Neural cell (in vitro differentiated cells): ENCODE results near the gene DGKG. TPM values are rescaled to one million over a fixed set of nuclear protein-coding genes. Genes with fewer than 3 reads are reported as not detected.

ENCODE experiments used
- H2AFZ ChIP-seq: fragments of 200-600, 300-800 bp; sonication (generic), shearing (Covaris generic); 2 replicates; pipeline ENCODE4 v1.6.0; 2014; ENCODE audit warnings: low read depth, mild to moderate bottlenecking, antibody characterized with exemption, low read length, moderate library complexity
- H3F3A ChIP-seq: fragments of 200-600 bp; shearing (Covaris generic); 2 replicates; pipeline ENCODE4 v1.6.1; 2016; ENCODE audit warnings: mild to moderate bottlenecking, moderate library complexity, mixed read lengths, antibody characterized with exemption, low read length; ENCODE audit not compliant: insufficient read depth, poor library complexity, severe bottlenecking
- H3K27ac ChIP-seq: fragments of 200-600, 300-800 bp; sonication (generic), shearing (Covaris generic); 2 replicates; pipeline ENCODE4 v1.5.1; 2014; ENCODE audit warnings: mild to moderate bottlenecking, low read length, moderate library complexity
- H3K27me3 ChIP-seq: fragments of 300-800, 200-600 bp; sonication (generic), shearing (Covaris generic); 2 replicates; pipeline ENCODE4 v1.6.0; 2014; ENCODE audit warnings: mild to moderate bottlenecking, low read depth, low read length, moderate library complexity; ENCODE audit not compliant: insufficient read depth
- H3K36me3 ChIP-seq: fragments of 300-800, 200-600 bp; sonication (generic), shearing (Covaris generic); 2 replicates; pipeline ENCODE4 v1.5.1; 2014; ENCODE audit warnings: mild to moderate bottlenecking, antibody characterized with exemption, low read length, moderate library complexity; ENCODE audit not compliant: insufficient read depth
- H3K4me2 ChIP-seq: fragments of 300-800, 200-600 bp; sonication (generic), shearing (Covaris generic); 2 replicates; pipeline ENCODE4 v1.6.0; 2014; ENCODE audit warnings: mild to moderate bottlenecking, low read length
- H3K4me3 ChIP-seq: fragments of 300-800, 200-600 bp; sonication (generic), shearing (Covaris generic); 2 replicates; pipeline ENCODE4 v1.5.1; 2014; ENCODE audit warnings: mild to moderate bottlenecking, low read length, moderate library complexity
- H3K79me2 ChIP-seq: fragments of 200-600 bp; shearing (Covaris generic); replicated peaks from 2 replicates; pipeline ENCODE4 v1.6.0; 2014; ENCODE audit warnings: mild to moderate bottlenecking, low read length, moderate library complexity; ENCODE audit not compliant: insufficient read depth
- H3K9ac ChIP-seq: fragments of 300-800, 200-600 bp; sonication (generic), shearing (Covaris generic); 2 replicates; pipeline ENCODE4 v1.6.1; 2016; ENCODE audit warnings: mild to moderate bottlenecking, low read length, mixed read lengths
- H3K9me2 ChIP-seq: fragments of 200-600 bp; shearing (Covaris generic); 2 replicates; pipeline ENCODE4 v1.6.1; 2016; ENCODE audit warnings: mild to moderate bottlenecking, low read length, mixed read lengths; ENCODE audit not compliant: insufficient read depth
- H3K9me3 ChIP-seq: fragments of 200-600, 300-800 bp; sonication (generic), shearing (Covaris generic); 2 replicates; pipeline ENCODE4 v1.6.1; 2016; ENCODE audit warnings: mild to moderate bottlenecking, mixed run types, low read length, moderate library complexity, mixed read lengths
- H4K20me1 ChIP-seq: fragments of 200-600 bp; shearing (Covaris generic); 2 replicates; pipeline ENCODE4 v1.6.1; 2016; ENCODE audit warnings: mild to moderate bottlenecking, mixed run types; ENCODE audit not compliant: insufficient read depth
- CTCF ChIP-seq: fragments of 450-650 bp; IDR thresholded peaks from 2 replicates; pipeline ENCODE4 v1.5.1; 2014; ENCODE audit warnings: antibody characterized with exemption, mild to moderate bottlenecking, moderate library complexity; ENCODE audit not compliant: poor library complexity, severe bottlenecking
- EP300 ChIP-seq: fragments of 450-650 bp; conservative IDR thresholded peaks from 2 replicates; pipeline ENCODE4 v1.6.1; 2014; ENCODE audit warnings: antibody characterized with exemption, mild to moderate bottlenecking, moderate library complexity; ENCODE audit not compliant: poor library complexity, severe bottlenecking
- EZH2 ChIP-seq: fragments of 200-600, 300-800 bp; shearing (Covaris generic), sonication (generic); IDR thresholded peaks from 2 replicates; pipeline ENCODE4 v1.6.1; 2014; ENCODE audit warnings: antibody characterized with exemption, low read length, borderline replicate concordance, mild to moderate bottlenecking; ENCODE audit not compliant: insufficient read depth, poor library complexity, severe bottlenecking
- MXI1 ChIP-seq: fragments of 450-650 bp; conservative IDR thresholded peaks from 2 replicates; pipeline ENCODE4 v1.6.1; 2014; ENCODE audit warnings: antibody characterized with exemption, mild to moderate bottlenecking; ENCODE audit not compliant: poor library complexity, severe bottlenecking
- POLR2AphosphoS5 ChIP-seq: IDR thresholded peaks from 2 replicates; pipeline ENCODE4 v1.6.1; 2012
- RAD21 ChIP-seq: fragments of 450-650 bp; conservative IDR thresholded peaks from 2 replicates; pipeline ENCODE4 v1.6.1; 2014; ENCODE audit warnings: antibody characterized with exemption, mild to moderate bottlenecking, moderate library complexity
- SMC3 ChIP-seq: fragments of 450-650 bp; conservative IDR thresholded peaks from 2 replicates; pipeline ENCODE4 v1.6.1; 2014; ENCODE audit warnings: antibody characterized with exemption, mild to moderate bottlenecking, moderate library complexity; ENCODE audit not compliant: poor library complexity
- TAF1 ChIP-seq: IDR thresholded peaks from 2 replicates; pipeline ENCODE4 v1.6.1; 2012; ENCODE audit warnings: low read depth
- polyA plus RNA-seq: library from polyadenylated mRNA; depleted of rRNA; stranded (reverse); fragments of >200 nt; gene quantifications from 2 replicates; pipeline ENCODE4 v1.2.3, GENCODE V29; 2014
- TF ChIP-seq, protein P1 (sequence below): IDR thresholded peaks from 2 replicates; pipeline ENCODE4 v1.6.1; 2012; ENCODE audit warnings: borderline replicate concordance

DGKG gene
- polyA plus RNA-seq, 1 donor from 2014 or later: not detected

DNA sequence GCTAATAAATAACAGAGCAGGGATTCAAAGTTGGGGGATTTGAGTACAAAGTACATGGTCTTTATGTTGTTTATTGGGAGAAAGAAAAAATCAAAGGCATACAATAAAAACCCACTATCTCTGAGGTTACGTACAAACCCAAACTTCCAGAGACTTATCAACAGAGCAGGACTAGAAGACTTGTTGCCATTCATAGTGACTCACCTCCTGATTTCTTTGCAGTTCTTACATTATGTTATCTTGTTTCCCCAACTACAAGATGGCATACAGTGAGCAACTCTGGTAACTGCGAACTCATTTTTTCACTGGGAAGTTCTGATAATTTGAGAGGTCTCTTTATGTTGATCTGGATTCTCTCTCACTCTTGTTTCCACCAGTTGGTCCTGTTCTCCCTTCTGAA, 172.5 kb downstream of the DGKG start:
- Histone ChIP-seq H3F3A (no peaks in the 10 kb centered on the region), H3K4me2 (no peak overlapping the region), H3K27me3 (peaks cover 26% of the 10 kb centered on the region), H4K20me1 (no peaks in the 10 kb centered on the region), H3K4me3 (no peak overlapping the region), H3K79me2 (no peaks in the 10 kb centered on the region), H3K9ac (no peak overlapping the region), H3K9me3 (no peaks in the 10 kb centered on the region), H3K9me2 (no peaks in the 10 kb centered on the region), H3K36me3 (no peaks in the 10 kb centered on the region), H2AFZ (no peak overlapping the region), H3K27ac (no peak overlapping the region)
- no peak for TF ChIP-seq MXI1
- TF ChIP-seq EP300: no peak
- no peak for TF ChIP-seq RAD21
- TF ChIP-seq, protein P1, sequence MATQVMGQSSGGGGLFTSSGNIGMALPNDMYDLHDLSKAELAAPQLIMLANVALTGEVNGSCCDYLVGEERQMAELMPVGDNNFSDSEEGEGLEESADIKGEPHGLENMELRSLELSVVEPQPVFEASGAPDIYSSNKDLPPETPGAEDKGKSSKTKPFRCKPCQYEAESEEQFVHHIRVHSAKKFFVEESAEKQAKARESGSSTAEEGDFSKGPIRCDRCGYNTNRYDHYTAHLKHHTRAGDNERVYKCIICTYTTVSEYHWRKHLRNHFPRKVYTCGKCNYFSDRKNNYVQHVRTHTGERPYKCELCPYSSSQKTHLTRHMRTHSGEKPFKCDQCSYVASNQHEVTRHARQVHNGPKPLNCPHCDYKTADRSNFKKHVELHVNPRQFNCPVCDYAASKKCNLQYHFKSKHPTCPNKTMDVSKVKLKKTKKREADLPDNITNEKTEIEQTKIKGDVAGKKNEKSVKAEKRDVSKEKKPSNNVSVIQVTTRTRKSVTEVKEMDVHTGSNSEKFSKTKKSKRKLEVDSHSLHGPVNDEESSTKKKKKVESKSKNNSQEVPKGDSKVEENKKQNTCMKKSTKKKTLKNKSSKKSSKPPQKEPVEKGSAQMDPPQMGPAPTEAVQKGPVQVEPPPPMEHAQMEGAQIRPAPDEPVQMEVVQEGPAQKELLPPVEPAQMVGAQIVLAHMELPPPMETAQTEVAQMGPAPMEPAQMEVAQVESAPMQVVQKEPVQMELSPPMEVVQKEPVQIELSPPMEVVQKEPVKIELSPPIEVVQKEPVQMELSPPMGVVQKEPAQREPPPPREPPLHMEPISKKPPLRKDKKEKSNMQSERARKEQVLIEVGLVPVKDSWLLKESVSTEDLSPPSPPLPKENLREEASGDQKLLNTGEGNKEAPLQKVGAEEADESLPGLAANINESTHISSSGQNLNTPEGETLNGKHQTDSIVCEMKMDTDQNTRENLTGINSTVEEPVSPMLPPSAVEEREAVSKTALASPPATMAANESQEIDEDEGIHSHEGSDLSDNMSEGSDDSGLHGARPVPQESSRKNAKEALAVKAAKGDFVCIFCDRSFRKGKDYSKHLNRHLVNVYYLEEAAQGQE: no peak
- no peak for TF ChIP-seq SMC3
- no peak for TF ChIP-seq POLR2AphosphoS5
- TF ChIP-seq CTCF: no peak
- TF ChIP-seq EZH2: no peak
- no peak for TF ChIP-seq TAF1

DNA sequence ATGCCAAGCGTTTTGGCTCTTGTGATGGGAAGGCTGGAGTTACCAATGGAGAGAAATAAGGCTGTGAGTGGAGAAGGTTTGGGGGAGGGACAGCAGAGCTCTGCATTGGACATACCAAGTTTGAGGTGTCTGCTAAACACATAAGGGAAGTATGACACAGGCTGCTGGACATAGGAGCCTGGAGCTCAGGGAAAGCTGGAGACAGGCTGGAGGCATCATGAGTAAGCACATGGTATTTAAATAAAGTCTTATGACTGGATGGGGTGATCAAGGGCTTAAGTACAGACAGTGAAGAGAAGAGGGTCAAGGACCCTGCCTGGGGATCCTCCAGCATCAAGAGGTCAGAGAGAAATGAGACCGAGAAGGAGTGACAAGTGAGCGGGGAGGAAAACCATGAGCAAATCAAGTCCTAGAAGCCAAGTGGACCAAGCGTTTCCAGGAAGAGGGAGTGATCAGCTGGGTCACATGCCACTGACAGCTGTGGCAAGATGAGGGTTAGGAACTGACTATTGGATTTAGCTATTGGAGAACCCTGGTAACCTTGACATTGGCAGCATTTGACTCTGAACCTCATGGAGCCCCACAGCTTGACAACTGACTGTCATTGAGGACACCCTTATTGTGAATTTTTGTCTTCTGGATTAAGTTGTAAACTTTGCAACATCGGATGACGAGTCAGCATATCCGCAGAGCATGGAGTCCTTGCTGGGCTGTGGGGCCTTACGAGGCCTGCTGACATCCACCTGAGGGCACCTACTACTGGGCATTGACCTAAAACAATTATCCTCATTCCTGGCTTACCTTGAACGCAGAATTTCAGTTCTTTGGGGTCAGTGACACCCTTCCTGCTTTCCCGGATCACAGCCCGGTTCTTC, 174.4 kb downstream of the DGKG start:
- no peak overlapping the region for H3K4me2 ChIP-seq
- H3K27me3 ChIP-seq: peaks cover 8% of the 10 kb centered on the region
- no peak for TF ChIP-seq SMC3
- no peak for TF ChIP-seq EP300
- no peak for TF ChIP-seq EZH2
- TF ChIP-seq, protein P1: no peak
- TF ChIP-seq POLR2AphosphoS5: no peak
- no peak for TF ChIP-seq MXI1
- TF ChIP-seq TAF1: no peak
- TF ChIP-seq CTCF: no peak
- no peaks in the 10 kb centered on the region for H3K9me3 ChIP-seq
- no peaks in the 10 kb centered on the region for H3F3A ChIP-seq
- no peak overlapping the region for H3K9ac ChIP-seq
- H3K9me2 ChIP-seq: no peaks in the 10 kb centered on the region
- no peak overlapping the region for H2AFZ ChIP-seq
- H3K27ac ChIP-seq: no peak overlapping the region
- H3K36me3 ChIP-seq: no peaks in the 10 kb centered on the region
- H4K20me1 ChIP-seq: no peaks in the 10 kb centered on the region
- H3K79me2 ChIP-seq: no peaks in the 10 kb centered on the region
- no peak overlapping the region for H3K4me3 ChIP-seq
